ENCODE data around the gene DOCK8. TPM values are rescaled to one million over a fixed set of nuclear protein-coding genes. Genes with fewer than 3 reads are reported as not detected.

Gene DOCK8
- polyA plus RNA-seq, 1 donor (not counting 4 experiments of a cell fraction or from before 2014, with no cell fraction given): 1.5 TPM

- DNase-seq (ENCODE audit: low read depth, low spot score) (no peak), FAIRE-seq (no peak)
Measured at GRCh38 chr9:378263-378662, 163.6 kb downstream of the DOCK8 start.

GRCh38 chr9:382383-382782, 167.7 kb downstream of the DOCK8 start:
- Histone ChIP-seq H3K27ac (ENCODE audit: control insufficient read depth, insufficient read depth, low read length) (no peak overlapping the region), H3K79me2 (ENCODE audit: control insufficient read depth, insufficient read depth, low read length) (no peaks in the 10 kb centered on the region), H4K20me1 (ENCODE audit: control insufficient read depth, extremely low read depth, insufficient read depth, low read length) (no peaks in the 10 kb centered on the region), H2AFZ (ENCODE audit: control insufficient read depth, low read length) (no peak overlapping the region), H3K9ac (ENCODE audit: control insufficient read depth, extremely low read depth, insufficient read depth, low read length) (no peak overlapping the region), H3K4me1 (ENCODE audit: control insufficient read depth, extremely low read depth, insufficient read depth, low read length) (no peaks in the 10 kb centered on the region), H3K9me3 (ENCODE audit: control insufficient read depth, low read depth, low read length) (no peaks in the 10 kb centered on the region), H3K4me3 (ENCODE audit: control insufficient read depth in 2 of 3, extremely low read depth in 1 of 3, insufficient read depth in 2 of 3, low read depth in 1 of 3, low read length in 3 of 3) (no peak overlapping the region), H3K4me2 (ENCODE audit: control insufficient read depth, extremely low read depth, insufficient read depth, low read depth, low read length) (no peak overlapping the region), H3K9me1 (ENCODE audit: control insufficient read depth, extremely low read depth, insufficient read depth, low read length) (no peaks in the 10 kb centered on the region), H3K27me3 (ENCODE audit: control insufficient read depth, extremely low read depth, insufficient read depth, low read length) (no peaks in the 10 kb centered on the region), H3K36me3 (ENCODE audit: control insufficient read depth in 2 of 2, extremely low read depth in 1 of 2, insufficient read depth in 2 of 2, low read length in 2 of 2) (no peaks in the 10 kb centered on the region)
- dilution Hi-C loops (cut with MboI; ENCODE audit: extremely low pct_ligation_motif_present, low sequenced_read_pairs): no loop called here
- no peak for FAIRE-seq
- TF ChIP-seq CTCF (optimal IDR thresholded peaks at IDR 0.05 in 1 of 3, IDR thresholded peaks at IDR 0.05 in 1 of 3, conservative IDR thresholded peaks at IDR 0.05 in 1 of 3; ENCODE audit: extremely low read depth in 1 of 3, insufficient read depth in 2 of 3, low read length in 3 of 3): no peak
- TF ChIP-seq EZH2 (IDR thresholded peaks at IDR 0.05; ENCODE audit: low read length): no peak
- no peak for DNase-seq (ENCODE audit: low read depth, low spot score)

More at GRCh38 chr9:378263-378662, 163.6 kb downstream of the DOCK8 start:
- H3K4me1 ChIP-seq (ENCODE audit: control insufficient read depth, extremely low read depth, insufficient read depth, low read length): no peaks in the 10 kb centered on the region
- no peak overlapping the region for H3K9ac ChIP-seq (ENCODE audit: control insufficient read depth, extremely low read depth, insufficient read depth, low read length)
- no peaks in the 10 kb centered on the region for H3K9me3 ChIP-seq (ENCODE audit: control insufficient read depth, low read depth, low read length)
- dilution Hi-C loops (cut with MboI; ENCODE audit: extremely low pct_ligation_motif_present, low sequenced_read_pairs): no loop called here
- H3K36me3 ChIP-seq (ENCODE audit: control insufficient read depth in 2 of 2, extremely low read depth in 1 of 2, insufficient read depth in 2 of 2, low read length in 2 of 2): no peaks in the 10 kb centered on the region
- H3K9me1 ChIP-seq (ENCODE audit: control insufficient read depth, extremely low read depth, insufficient read depth, low read length): no peaks in the 10 kb centered on the region
- H3K4me2 ChIP-seq (ENCODE audit: control insufficient read depth, extremely low read depth, insufficient read depth, low read depth, low read length): no peak overlapping the region
- no peak for TF ChIP-seq CTCF (optimal IDR thresholded peaks at IDR 0.05 in 1 of 3, IDR thresholded peaks at IDR 0.05 in 1 of 3, conservative IDR thresholded peaks at IDR 0.05 in 1 of 3; ENCODE audit: extremely low read depth in 1 of 3, insufficient read depth in 2 of 3, low read length in 3 of 3)
- no peak for TF ChIP-seq EZH2 (IDR thresholded peaks at IDR 0.05; ENCODE audit: low read length)
- no peak overlapping the region for H3K27ac ChIP-seq (ENCODE audit: control insufficient read depth, insufficient read depth, low read length)
- no peaks in the 10 kb centered on the region for H4K20me1 ChIP-seq (ENCODE audit: control insufficient read depth, extremely low read depth, insufficient read depth, low read length)
- no peaks in the 10 kb centered on the region for H3K79me2 ChIP-seq (ENCODE audit: control insufficient read depth, insufficient read depth, low read length)
- no peaks in the 10 kb centered on the region for H3K27me3 ChIP-seq (ENCODE audit: control insufficient read depth, extremely low read depth, insufficient read depth, low read length)
- no peak overlapping the region for H2AFZ ChIP-seq (ENCODE audit: control insufficient read depth, low read length)
- no peak overlapping the region for H3K4me3 ChIP-seq (ENCODE audit: control insufficient read depth in 2 of 3, extremely low read depth in 1 of 3, insufficient read depth in 2 of 3, low read depth in 1 of 3, low read length in 3 of 3)
